Neural progenitor cell (in vitro differentiated cells): Measurements from ENCODE around the gene LGMN.

ENCODE experiments used
- CTCF ChIP-seq: fragments of 200-600 bp; sonication (generic); IDR thresholded peaks from 2 replicates; pipeline ENCODE4 v1.5.1; 2017; ENCODE audit warnings: antibody characterized with exemption, mild to moderate bottlenecking
- EZH2 ChIP-seq: fragments of 200-600 bp; sonication (generic); IDR thresholded peaks from 2 replicates; pipeline ENCODE4 v1.6.1; 2017; ENCODE audit warnings: antibody characterized with exemption, mild to moderate bottlenecking, moderate library complexity
- EZH2phosphoT487 ChIP-seq: fragments of 200-600 bp; sonication (generic); IDR thresholded peaks from 2 replicates; pipeline ENCODE4 v1.6.1; 2017; ENCODE audit warnings: antibody characterized with exemption

- no peak for TF ChIP-seq EZH2phosphoT487
- no peak for TF ChIP-seq CTCF
- TF ChIP-seq EZH2, result no peak
Measured at GRCh38 chr14:92704821-92705220, 43.6 kb downstream of the LGMN start.
